Measurements from ENCODE around the gene GLYATL2. TPM values are rescaled to one million over a fixed set of nuclear protein-coding genes. Genes with fewer than 3 reads are reported as not detected.

GLYATL2 gene, protein sequence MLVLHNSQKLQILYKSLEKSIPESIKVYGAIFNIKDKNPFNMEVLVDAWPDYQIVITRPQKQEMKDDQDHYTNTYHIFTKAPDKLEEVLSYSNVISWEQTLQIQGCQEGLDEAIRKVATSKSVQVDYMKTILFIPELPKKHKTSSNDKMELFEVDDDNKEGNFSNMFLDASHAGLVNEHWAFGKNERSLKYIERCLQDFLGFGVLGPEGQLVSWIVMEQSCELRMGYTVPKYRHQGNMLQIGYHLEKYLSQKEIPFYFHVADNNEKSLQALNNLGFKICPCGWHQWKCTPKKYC
- not detected for total RNA-seq

DNA sequence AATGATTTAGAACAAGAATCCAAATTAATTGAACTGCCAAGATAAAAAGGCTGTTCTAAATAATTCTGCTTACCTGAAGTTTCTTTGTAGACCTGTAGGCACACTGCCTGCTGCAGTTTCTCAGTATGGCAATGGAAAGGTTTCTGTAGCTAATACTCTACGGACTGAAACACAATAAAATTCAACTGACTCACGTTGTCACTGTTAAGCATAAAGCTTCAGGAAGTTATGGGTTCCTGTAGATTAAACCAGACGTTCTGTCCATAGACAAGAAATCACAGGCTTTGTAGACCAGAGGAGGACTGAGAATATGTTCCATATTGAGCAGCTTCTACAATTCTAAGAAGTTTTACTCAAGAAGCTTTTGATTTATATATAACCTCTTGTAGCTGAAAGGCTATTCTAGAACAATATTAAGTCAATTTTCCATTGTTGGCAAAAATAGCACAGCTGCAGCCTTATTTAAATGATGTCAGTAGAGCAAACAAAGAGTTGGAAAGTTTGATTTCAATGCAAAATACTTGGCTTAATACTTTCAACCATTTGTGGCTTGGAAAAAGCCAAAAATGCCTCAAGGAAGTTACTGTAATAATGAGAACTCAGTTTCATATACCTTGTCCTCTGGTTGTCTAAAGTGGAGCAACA, at the start of gene GLYATL2:
Gene GLYATL2 (minus strand): TSS at position 344 of the 645 bp plus-strand sequence. CDS start 5,092 bp downstream, outside the sequence.
- no peaks in the 10 kb centered on the region for H3K4me1 Mint-ChIP-seq
- ChIA-PET POLR2A (no interaction called here), CTCF (no interaction called here)
- H3K9me3 Mint-ChIP-seq = no peaks in the 10 kb centered on the region
- H3K4me3 Mint-ChIP-seq = no peak within 1 kb of the TSS
- DNase-seq = no peak
- peaks cover 9% of the 10 kb centered on the region for H3K27me3 Mint-ChIP-seq
- no peak within 1 kb of the TSS for H3K27ac Mint-ChIP-seq
- no peaks in the 10 kb centered on the region for H3K36me3 Mint-ChIP-seq (ENCODE audit: low read depth)

GRCh38 chr11:58893899-58894298, 49.4 kb upstream of the GLYATL2 start:
- POLR2A ChIA-PET = no interaction called here
- H3K27ac Mint-ChIP-seq = no peak overlapping the region
- H3K4me1 Mint-ChIP-seq = no peaks in the 10 kb centered on the region
- no peaks in the 10 kb centered on the region for H3K9me3 Mint-ChIP-seq
- CTCF ChIA-PET = no interaction called here
- H3K4me3 Mint-ChIP-seq = no peak overlapping the region
- H3K27me3 Mint-ChIP-seq = peaks cover 8% of the 10 kb centered on the region
- H3K36me3 Mint-ChIP-seq (ENCODE audit: low read depth) = no peaks in the 10 kb centered on the region
- no peak for DNase-seq

DNA sequence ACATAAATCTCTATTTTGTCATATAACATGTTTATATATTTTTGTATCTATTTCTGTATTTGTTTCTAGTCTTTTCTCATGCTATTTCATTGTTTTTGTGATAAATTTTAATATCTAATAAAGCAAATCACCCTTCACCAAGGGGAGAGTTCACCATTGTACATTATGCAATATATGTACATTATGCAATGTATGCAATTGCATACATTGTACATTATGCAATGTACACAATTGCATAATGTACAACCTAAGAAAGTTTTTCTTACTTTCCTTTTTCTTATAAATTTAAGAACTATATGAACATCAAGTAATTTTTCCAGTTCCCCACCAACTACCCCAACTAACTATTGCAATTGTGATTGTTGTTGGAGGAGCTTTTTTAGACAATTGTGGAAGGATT, 44.1 kb upstream of the GLYATL2 start:
- Mint-ChIP-seq H3K9me3 (no peaks in the 10 kb centered on the region), H3K4me3 (no peak overlapping the region), H3K36me3 (ENCODE audit: low read depth) (no peaks in the 10 kb centered on the region), H3K4me1 (no peaks in the 10 kb centered on the region), H3K27me3 (peaks cover 5% of the 10 kb centered on the region), H3K27ac (no peak overlapping the region)
- ChIA-PET CTCF (no interaction called here), POLR2A (no interaction called here)
- DNase-seq = no peak

- Mint-ChIP-seq H3K36me3 (ENCODE audit: low read depth) (no peaks in the 10 kb centered on the region), H3K9me3 (no peaks in the 10 kb centered on the region), H3K4me3 (no peak overlapping the region), H3K27me3 (peaks cover 5% of the 10 kb centered on the region), H3K27ac (no peak overlapping the region), H3K4me1 (no peaks in the 10 kb centered on the region)
- ChIA-PET CTCF (no interaction called here), POLR2A (no interaction called here)
- no peak for DNase-seq
These were observed 42.9 kb upstream of the GLYATL2 start for GRCh38 chr11:58887452-58887851.

DNA sequence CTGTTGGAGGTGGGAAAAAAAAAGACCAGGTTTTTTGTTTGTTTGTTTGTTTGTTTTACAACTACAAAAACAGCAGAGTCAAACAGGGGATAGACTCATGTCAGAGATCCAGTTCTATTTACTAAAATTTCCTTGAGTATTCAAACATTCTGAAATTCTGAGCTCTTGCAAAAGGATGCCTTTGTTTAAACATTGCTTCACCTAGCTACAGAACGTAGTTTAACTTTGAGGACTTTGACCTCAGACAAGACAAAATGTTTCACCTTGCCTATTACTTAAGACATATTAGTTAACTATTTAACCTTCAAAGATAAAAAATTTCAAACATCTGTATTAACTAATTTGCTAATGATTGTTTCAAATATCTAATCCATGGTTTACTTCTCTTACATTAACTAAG, 36.1 kb upstream of the GLYATL2 start:
- no peak for DNase-seq
- Mint-ChIP-seq H3K27me3 (no peaks in the 10 kb centered on the region), H3K4me3 (no peak overlapping the region), H3K27ac (no peak overlapping the region), H3K36me3 (ENCODE audit: low read depth) (no peaks in the 10 kb centered on the region), H3K9me3 (no peaks in the 10 kb centered on the region), H3K4me1 (no peaks in the 10 kb centered on the region)
- ChIA-PET CTCF (no interaction called here), POLR2A (no interaction called here)

GRCh38 chr11:58880166-58880565, 35.7 kb upstream of the GLYATL2 start:
- POLR2A ChIA-PET = no interaction called here
- no peaks in the 10 kb centered on the region for H3K36me3 Mint-ChIP-seq (ENCODE audit: low read depth)
- CTCF ChIA-PET = no interaction called here

DNA sequence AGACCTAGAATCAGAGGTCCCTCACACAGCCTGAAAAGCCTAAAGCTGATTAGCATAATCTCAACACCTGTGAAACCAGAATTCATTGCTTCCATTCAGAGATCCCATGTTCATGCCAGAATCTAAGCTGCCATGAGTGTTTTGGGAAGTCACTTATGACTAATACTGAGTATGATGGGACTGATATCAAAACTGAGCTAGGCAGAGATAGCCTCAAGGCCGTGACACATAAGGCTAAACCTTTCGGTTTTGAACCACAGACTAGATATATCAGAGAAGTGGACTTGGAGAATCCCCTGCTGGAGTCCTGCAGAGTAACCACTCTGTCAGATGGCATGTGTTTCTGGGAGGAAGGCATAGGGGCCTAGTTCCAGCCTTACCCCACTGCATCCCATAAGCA, 23.1 kb upstream of the GLYATL2 start:
- no peak overlapping the region for H3K4me3 Mint-ChIP-seq
- H3K27me3 Mint-ChIP-seq = no peaks in the 10 kb centered on the region
- POLR2A ChIA-PET = no interaction called here
- no peaks in the 10 kb centered on the region for H3K4me1 Mint-ChIP-seq
- CTCF ChIA-PET = no interaction called here
- H3K36me3 Mint-ChIP-seq (ENCODE audit: low read depth) = no peaks in the 10 kb centered on the region
- no peak overlapping the region for H3K27ac Mint-ChIP-seq
- DNase-seq = no peak
- no peaks in the 10 kb centered on the region for H3K9me3 Mint-ChIP-seq

More at GRCh38 chr11:58880166-58880565, 35.7 kb upstream of the GLYATL2 start:
- Mint-ChIP-seq H3K9me3 (no peaks in the 10 kb centered on the region), H3K27me3 (no peaks in the 10 kb centered on the region), H3K4me1 (no peaks in the 10 kb centered on the region), H3K27ac (no peak overlapping the region), H3K4me3 (no peak overlapping the region)
- DNase-seq = no peak

DNA sequence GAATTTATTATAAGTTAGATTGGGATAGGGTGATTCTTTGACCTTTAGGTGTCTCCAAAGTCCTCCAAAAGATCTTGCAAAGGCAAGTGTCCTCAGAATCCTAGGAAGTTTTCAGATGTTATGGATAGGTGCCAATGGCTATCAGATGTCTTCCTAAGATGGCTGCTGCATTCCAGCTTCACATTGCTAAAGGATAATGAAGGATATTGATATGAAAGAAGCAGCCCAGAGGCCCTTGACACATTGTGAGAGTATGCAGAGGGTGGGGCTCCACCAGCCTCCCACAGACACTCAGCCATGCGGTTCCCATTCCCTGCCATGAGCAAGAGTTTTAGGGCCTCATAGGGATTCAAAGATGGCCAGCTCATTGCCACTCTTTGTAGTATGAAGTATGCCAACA, 22.3 kb upstream of the GLYATL2 start:
- H3K27ac Mint-ChIP-seq = no peak overlapping the region
- H3K4me3 Mint-ChIP-seq = no peak overlapping the region
- H3K36me3 Mint-ChIP-seq (ENCODE audit: low read depth) = no peaks in the 10 kb centered on the region
- no peaks in the 10 kb centered on the region for H3K27me3 Mint-ChIP-seq
- ChIA-PET CTCF (no interaction called here), POLR2A (no interaction called here)
- H3K4me1 Mint-ChIP-seq = no peaks in the 10 kb centered on the region
- no peaks in the 10 kb centered on the region for H3K9me3 Mint-ChIP-seq
- no peak for DNase-seq

- Mint-ChIP-seq H3K4me1 (no peaks in the 10 kb centered on the region), H3K4me3 (no peak overlapping the region), H3K27me3 (no peaks in the 10 kb centered on the region), H3K9me3 (no peaks in the 10 kb centered on the region), H3K36me3 (ENCODE audit: low read depth) (no peaks in the 10 kb centered on the region), H3K27ac (no peak overlapping the region)
- ChIA-PET POLR2A (no interaction called here), CTCF (no interaction called here)
- DNase-seq = no peak
These were observed 19.8 kb upstream of the GLYATL2 start for GRCh38 chr11:58864335-58864734.

GRCh38 chr11:58863697-58864096, 19.2 kb upstream of the GLYATL2 start:
- POLR2A ChIA-PET = no interaction called here
- no peaks in the 10 kb centered on the region for H3K36me3 Mint-ChIP-seq (ENCODE audit: low read depth)
- H3K27ac Mint-ChIP-seq = no peak overlapping the region
- H3K4me1 Mint-ChIP-seq = no peaks in the 10 kb centered on the region
- DNase-seq = no peak
- H3K27me3 Mint-ChIP-seq = no peaks in the 10 kb centered on the region
- no peaks in the 10 kb centered on the region for H3K9me3 Mint-ChIP-seq
- H3K4me3 Mint-ChIP-seq = no peak overlapping the region
- CTCF ChIA-PET = no interaction called here

DNA sequence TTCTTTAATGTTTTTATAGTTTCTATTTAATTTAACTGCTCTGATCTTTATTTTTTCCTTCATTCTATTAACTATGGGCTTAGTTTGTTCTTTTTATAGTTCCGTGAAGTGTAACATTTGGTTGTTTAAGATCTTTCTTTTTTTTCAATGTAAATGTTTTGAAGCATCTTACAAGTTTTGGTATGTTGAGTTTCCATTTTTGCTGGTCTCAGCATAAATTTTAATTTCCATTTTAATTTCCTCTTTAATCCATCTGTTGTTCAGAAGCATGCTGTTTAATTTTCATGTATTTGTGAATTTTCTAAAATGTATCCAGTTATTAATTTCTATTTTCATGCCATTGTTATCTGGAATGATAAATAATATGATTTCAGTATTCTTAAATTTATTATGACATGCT, 17.0 kb upstream of the GLYATL2 start:
- no peak overlapping the region for H3K27ac Mint-ChIP-seq
- no peak overlapping the region for H3K4me3 Mint-ChIP-seq
- no peak for DNase-seq
- POLR2A ChIA-PET = no interaction called here
- CTCF ChIA-PET = no interaction called here
- H3K9me3 Mint-ChIP-seq = no peaks in the 10 kb centered on the region
- H3K36me3 Mint-ChIP-seq (ENCODE audit: low read depth) = no peaks in the 10 kb centered on the region
- no peaks in the 10 kb centered on the region for H3K4me1 Mint-ChIP-seq
- peaks cover 3% of the 10 kb centered on the region for H3K27me3 Mint-ChIP-seq

DNA sequence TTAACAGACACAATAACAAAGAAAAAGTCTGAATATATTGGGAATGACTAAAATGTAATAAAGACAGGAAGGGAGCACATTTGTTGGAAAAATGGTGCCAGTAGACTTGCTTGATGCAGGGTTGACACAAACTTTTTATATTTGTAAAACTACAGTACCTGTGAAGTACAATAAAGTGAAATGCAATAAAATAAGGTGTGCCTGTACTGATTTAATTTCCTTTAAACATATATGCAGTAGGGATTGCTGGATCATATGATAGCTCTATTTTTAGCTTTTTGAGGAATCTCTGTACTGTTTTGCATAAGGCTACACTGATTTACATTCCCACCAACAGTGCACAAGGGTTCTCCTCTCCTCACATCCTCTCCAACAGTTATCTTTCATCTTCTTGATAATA, 12.3 kb upstream of the GLYATL2 start:
- POLR2A ChIA-PET = no interaction called here
- H3K4me1 Mint-ChIP-seq = no peaks in the 10 kb centered on the region
- peaks cover 7% of the 10 kb centered on the region for H3K27me3 Mint-ChIP-seq
- no peaks in the 10 kb centered on the region for H3K36me3 Mint-ChIP-seq (ENCODE audit: low read depth)
- CTCF ChIA-PET = no interaction called here
- DNase-seq = no peak
- no peak overlapping the region for H3K4me3 Mint-ChIP-seq
- no peaks in the 10 kb centered on the region for H3K9me3 Mint-ChIP-seq
- no peak overlapping the region for H3K27ac Mint-ChIP-seq

- ChIA-PET CTCF (no interaction called here), POLR2A (no interaction called here)
- H3K9me3 Mint-ChIP-seq = no peaks in the 10 kb centered on the region
- no peak overlapping the region for H3K27ac Mint-ChIP-seq
- DNase-seq = no peak
- H3K4me1 Mint-ChIP-seq = no peaks in the 10 kb centered on the region
- H3K27me3 Mint-ChIP-seq = peaks cover 9% of the 10 kb centered on the region
- no peak overlapping the region for H3K4me3 Mint-ChIP-seq
- H3K36me3 Mint-ChIP-seq (ENCODE audit: low read depth) = no peaks in the 10 kb centered on the region
These were observed 882 bp upstream of the GLYATL2 start for GRCh38 chr11:58845386-58845785.

DNA sequence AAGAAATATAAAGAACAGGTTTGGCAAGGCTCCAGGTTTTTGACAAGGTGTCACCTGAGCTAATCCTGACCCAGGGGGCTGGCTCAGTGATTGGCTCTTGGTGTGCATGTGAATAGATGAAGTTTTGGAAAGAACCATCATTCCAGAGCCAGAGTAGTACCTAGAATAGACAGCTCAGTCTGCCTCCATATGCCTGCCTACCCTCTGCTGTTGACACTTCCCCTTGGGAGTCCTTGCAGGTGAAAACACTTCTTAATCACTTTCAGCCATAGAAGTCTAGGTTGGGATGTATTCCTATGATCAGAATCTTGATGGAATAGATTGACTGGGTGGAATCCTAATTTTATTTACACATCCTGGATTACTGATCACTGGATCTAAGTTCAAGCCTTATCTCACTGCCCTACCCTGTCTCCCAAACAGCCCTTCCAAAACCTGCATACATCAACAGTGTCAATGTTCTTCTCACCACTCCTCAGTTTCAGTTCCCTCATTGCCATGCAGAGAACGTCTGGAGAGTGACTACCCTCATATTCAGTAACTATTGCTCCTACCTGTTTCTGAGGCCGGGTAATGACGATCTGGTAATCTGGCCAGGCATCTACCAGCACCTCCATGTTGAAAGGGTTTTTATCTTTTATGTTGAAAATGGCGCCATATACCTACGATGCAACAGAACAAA, 6.7 kb downstream of the GLYATL2 start:
- POLR2A ChIA-PET = no interaction called here
- Mint-ChIP-seq H3K9me3 (no peaks in the 10 kb centered on the region), H3K4me1 (no peaks in the 10 kb centered on the region), H3K27me3 (peaks cover 2% of the 10 kb centered on the region), H3K4me3 (no peak overlapping the region), H3K36me3 (ENCODE audit: low read depth) (no peaks in the 10 kb centered on the region), H3K27ac (no peak overlapping the region)
- no peak for DNase-seq
- CTCF ChIA-PET = no interaction called here
